GM12864 (cell line): Measurements from ENCODE around the gene AFF4.

ENCODE experiments used
- DNase-seq: peaks from one replicate; pipeline ENCODE4 v3.0.0-alpha.2; 2011; ENCODE audit warnings: low read depth
- H3K4me3 ChIP-seq: 2 replicates; pipeline ENCODE4 v1.5.1; 2011; ENCODE audit warnings: mild to moderate bottlenecking, low read depth, low read length, control low read depth
- CTCF ChIP-seq: IDR thresholded peaks from 2 replicates; pipeline ENCODE4 v1.5.1; 2011; ENCODE audit warnings: low read depth, mild to moderate bottlenecking, moderate library complexity, low read length, control low read depth, inconsistent platforms; ENCODE audit errors: missing control alignments

Gene AFF4

GRCh38 chr5:132873119-132873929 is 90.1 kb downstream of the AFF4 start, which contains the start of gene LEAP2:
LEAP2 (plus strand) TSS chr5:132873668; CDS start chr5:132873695, 27 bp downstream.
- no peak for DNase-seq
- H3K4me3 ChIP-seq: no peak within 1 kb of the TSS
- no peak for TF ChIP-seq CTCF

- H3K4me3 ChIP-seq: no peak overlapping the region
- TF ChIP-seq CTCF: no peak
- DNase-seq: no peak
Measured at GRCh38 chr5:132872788-132873118, 90.7 kb downstream of the AFF4 start.

- DNase-seq: no peak
- H3K4me3 ChIP-seq: no peak overlapping the region
- no peak for TF ChIP-seq CTCF
Measured at GRCh38 chr5:132871459-132872284, 91.8 kb downstream of the AFF4 start.

- no peak overlapping the region for H3K4me3 ChIP-seq
- no peak for TF ChIP-seq CTCF
- DNase-seq: no peak
Measured at GRCh38 chr5:132870801-132871200, 92.6 kb downstream of the AFF4 start.

GRCh38 chr5:132868754-132869153 is 94.7 kb downstream of the AFF4 start:
- no peak for DNase-seq
- H3K4me3 ChIP-seq: no peak overlapping the region
- no peak for TF ChIP-seq CTCF

GRCh38 chr5:132867046-132867451 is 96.4 kb downstream of the AFF4 start:
- TF ChIP-seq CTCF: no peak
- no peak for DNase-seq
- H3K4me3 ChIP-seq: peak overlapping the region; percentile 73
